ACHN (cell line): ENCODE data around the gene MOB3B.

ENCODE experiments used
- DNase-seq: peaks from one replicate; pipeline ENCODE4 v3.0.0-alpha.2; 2015
- in situ Hi-C: cut with HindIII; loops from 2 replicates; pipeline ENCODE4 v1.10.0; 2017; ENCODE audit warnings: low sequenced_read_pairs, low pct_ligation_motif_present, low pct_unique_long_range_greater_than_20kb

Gene MOB3B

DNA sequence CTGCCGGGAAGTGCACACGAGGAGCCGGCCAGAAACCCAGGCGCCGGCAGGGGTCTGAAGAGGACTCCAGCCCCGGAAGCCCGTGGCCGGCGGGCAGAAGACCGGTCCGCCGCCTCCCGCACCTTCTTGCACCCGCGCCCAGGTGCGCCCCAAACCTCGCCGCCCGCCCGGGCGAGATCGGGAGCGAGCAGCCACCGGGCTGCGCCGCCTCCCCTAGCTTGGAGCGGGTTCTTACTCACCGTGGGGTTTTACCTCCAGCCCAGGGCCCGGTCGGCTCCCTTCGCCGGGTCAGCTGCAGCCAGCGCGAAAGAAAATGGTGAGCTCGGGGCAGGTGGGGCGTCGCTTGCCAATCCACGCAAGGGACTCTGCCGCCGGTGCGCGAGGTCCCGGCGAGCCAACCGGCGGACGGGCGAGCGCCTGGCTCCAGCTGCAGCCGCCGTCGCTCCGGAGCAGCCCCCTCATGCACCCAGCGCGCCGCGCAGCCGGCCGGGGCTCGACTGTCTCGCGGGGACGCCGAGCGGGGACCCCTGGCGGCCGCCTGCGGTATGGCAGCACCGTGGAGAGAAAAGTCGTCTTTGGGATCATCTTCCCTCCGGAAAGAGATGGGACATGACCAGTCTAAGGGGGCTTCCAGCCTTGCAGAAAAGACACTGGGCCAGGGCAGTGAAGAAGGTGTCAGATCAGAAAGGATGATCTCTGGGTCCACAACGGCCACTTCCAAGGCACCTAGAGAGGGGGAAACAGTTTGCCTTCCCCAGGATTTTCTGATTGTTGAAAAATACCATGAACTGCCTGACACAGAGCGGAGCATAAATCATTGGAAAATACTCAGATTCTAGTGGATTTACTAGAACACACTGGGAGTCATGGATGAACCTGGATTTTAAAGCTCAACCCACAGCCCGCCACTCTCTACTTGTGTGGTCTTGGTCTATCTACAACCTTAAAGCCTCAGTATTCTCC, at the start of gene MOB3B:
TSS of gene MOB3B (minus strand) at position 499 of the 963 bp plus-strand sequence. CDS start 74,264 bp downstream, outside the sequence.
- in situ Hi-C loops = loop anchor here (25.0 kb wide), 1 partner anchor 192 kb away; no protein-coding TSS in a partner anchor
- peak; percentile 53 for DNase-seq

GRCh38 chr9:27573634-27574590, 44.3 kb upstream of the MOB3B start:
- peak; percentile 98 for DNase-seq
- in situ Hi-C loops = no loop called here

- in situ Hi-C loops = no loop called here
- no peak for DNase-seq
These were observed 43.5 kb upstream of the MOB3B start, which contains the start of gene C9orf72 for GRCh38 chr9:27572918-27573633. TSS of gene C9orf72 (minus strand) at chr9:27573481. CDS start at chr9:27567120, 6,361 bp downstream.

DNA sequence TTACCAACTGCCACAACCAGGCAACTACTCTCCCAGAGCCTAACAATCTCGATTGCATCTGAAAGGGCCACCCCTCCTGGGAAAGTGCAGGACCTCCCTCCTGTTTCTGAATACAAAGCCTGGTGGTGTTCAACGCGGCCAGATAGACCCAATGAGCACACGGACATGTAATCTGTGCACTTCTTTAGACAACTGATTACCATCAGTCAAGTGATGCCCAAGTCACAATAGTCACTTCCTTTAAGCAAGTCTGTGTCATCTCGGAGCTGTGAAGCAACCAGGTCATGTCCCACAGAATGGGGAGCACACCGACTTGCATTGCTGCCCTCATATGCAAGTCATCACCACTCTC, 42.9 kb upstream of the MOB3B start:
- peak; percentile 31 for DNase-seq
- in situ Hi-C loops = no loop called here

DNA sequence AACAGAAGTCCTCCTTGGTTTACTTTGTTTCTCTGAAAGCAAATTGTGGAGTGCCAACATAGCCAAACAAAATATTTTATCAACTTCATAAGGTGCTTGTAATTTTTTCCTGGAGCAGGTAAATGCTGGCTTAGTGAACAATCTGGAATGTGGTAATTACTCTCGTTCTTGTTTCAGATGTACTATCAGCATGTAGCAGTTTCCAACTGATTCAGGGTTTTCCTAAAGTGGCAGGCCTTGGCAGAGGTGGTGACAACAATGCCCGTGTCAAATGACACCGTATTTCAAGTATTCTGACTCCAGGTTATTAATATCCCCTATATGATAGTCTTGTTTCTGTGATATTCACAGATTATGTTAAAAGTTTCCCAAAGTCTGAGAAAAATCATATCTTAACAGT, 42.4 kb upstream of the MOB3B start:
- no peak for DNase-seq
- in situ Hi-C loops = no loop called here

DNA sequence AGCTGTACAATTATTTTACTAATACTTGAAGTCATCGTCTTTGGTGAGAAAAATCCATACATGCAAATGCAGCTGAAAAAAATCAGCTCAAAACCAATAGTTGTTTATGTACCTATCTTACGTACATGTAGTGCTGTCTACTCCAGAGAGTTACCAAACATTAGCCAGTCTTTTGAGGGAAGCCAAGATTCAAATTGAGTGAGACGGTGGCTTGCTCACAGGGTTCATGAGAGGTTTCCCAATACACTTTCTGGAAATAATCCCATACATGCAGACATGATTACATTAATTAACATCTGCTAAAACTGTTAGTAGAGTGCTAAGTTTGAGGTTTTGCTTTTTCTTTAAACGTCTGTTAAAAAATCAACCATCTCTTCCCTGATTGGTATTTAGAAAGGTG, 41.4 kb upstream of the MOB3B start:
- in situ Hi-C loops = no loop called here

GRCh38 chr9:27569406-27569805, 39.8 kb upstream of the MOB3B start:
- DNase-seq = no peak
- in situ Hi-C loops = no loop called here

More for the DNA sequence above, 41.4 kb upstream of the MOB3B start:
- DNase-seq = no peak

GRCh38 chr9:27566118-27566517, 36.5 kb upstream of the MOB3B start:
- in situ Hi-C loops = no loop called here
- DNase-seq = no peak

- in situ Hi-C loops = no loop called here
- no peak for DNase-seq
These were observed 36.1 kb upstream of the MOB3B start for GRCh38 chr9:27565696-27566095.

- in situ Hi-C loops = no loop called here
- DNase-seq = no peak
These were observed 35.1 kb upstream of the MOB3B start for GRCh38 chr9:27564670-27565069.

DNA sequence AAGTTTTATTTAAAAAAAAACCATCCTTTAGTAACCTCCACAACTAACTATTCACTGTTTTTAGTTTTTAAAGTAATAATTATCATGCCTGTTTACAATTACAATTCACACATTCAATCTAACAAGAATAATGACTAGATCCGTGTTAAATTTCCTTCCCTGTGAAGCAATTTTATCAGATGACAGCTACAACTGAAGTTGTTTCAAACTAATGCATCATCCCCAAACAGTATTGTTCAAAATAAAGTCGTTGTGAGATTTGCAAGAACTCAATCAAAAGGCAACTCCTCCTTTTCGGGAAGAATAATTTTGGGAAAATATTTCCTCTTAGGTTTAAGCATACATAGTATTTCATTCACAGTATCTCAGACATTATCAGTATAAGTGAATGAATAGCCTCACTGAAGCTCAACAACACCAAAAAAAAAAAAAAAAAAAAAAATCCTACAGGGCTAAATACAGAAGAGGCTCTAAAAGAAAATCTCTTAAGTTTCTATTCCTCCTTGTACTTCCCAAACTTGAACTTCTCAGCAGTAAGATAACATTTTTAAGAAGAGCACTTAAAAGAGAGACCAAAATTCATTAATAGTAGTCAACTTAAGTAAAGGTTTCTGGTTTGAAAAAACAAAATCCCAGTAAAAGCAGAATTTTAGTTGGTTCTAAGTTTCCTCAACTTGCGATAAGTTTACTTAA, 34.3 kb upstream of the MOB3B start:
- in situ Hi-C loops = no loop called here
- DNase-seq = no peak

DNA sequence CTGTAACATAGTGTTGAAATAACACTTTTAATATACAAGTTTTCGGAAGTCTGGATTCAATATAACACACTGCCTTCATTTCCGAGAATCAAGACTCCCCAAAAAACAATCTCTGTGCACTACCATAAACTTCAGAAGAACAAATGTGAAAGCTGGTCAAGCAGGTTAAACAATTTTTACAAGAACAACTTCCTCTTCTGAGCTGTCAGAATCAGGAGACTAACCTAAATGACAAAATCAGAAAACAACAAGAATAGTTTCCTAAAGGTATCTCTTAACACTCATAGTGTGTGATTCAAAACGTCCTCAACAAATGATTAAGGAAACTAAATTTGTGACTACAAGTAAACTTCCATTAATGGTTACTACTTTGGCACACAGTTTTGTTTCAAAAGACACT, 32.1 kb upstream of the MOB3B start:
- in situ Hi-C loops = no loop called here
- no peak for DNase-seq

GRCh38 chr9:27560457-27560856, 30.8 kb upstream of the MOB3B start:
- in situ Hi-C loops = no loop called here
- DNase-seq = no peak

- no peak for DNase-seq
- in situ Hi-C loops = no loop called here
These were observed 28.7 kb upstream of the MOB3B start for GRCh38 chr9:27558307-27558706.

DNA sequence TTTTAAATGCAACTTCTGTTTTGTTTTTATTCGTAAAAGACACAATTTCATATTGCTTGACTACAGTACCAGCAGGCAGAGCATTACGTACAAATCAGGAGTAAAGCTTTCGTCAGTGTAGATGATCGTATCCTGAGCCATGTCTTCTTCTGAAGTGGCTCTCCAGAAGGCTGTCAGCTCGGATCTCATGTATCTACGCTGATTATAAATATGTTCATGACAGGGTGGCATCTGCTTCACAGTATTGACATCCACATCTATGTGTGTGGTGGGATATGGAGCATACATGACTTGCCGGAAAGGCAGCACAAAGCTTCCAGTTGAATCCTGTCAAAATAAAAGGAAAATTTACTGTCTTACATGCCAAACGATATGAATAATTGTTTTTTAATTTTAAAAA, 26.9 kb upstream of the MOB3B start:
- no peak for DNase-seq
- in situ Hi-C loops = no loop called here

- no peak for DNase-seq
- in situ Hi-C loops = no loop called here
These were observed 25.1 kb upstream of the MOB3B start for GRCh38 chr9:27554712-27555111.

DNA sequence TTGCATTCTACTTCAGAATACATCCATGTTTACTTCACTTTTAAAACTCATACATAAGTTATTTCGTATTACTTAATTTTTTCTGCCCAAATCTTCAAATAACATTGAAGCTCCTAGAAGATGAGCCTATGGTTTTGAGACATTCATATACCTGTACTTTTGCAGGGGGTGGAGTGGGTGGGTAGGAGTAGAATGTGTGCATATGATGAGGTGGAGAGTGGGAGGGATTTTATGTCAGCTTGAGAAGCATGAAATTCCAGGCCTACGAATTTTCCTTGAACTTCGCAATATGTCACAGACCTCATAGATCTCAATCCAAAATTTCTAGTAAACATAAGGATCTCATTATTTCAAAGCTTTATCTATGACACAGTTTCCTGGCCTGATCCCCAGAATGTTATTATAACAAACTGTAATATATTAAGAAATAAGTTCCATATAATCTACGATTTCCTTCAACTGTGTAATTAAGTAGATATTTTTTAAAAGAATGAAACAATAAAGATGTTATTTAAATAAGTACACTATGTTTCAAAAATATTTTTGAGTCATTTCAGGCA, 19.7 kb upstream of the MOB3B start:
- in situ Hi-C loops = loop anchor here (25.0 kb wide), 1 partner anchor 212 kb away; no protein-coding TSS in a partner anchor
- DNase-seq = no peak
